NCI-H187 treated with DMSO at 0.1 percent for 48 hours (cell line): Measurements from ENCODE around the gene MEF2A.

ENCODE experiments used
- DNase-seq: peaks from one replicate; lab custom pipeline; 2025; lab: John Stamatoyannopoulos, UW

The MEF2A gene

GRCh38 chr15:99706557-99707303, 140.9 kb downstream of the MEF2A start:
- DNase-seq: no peak

DNA sequence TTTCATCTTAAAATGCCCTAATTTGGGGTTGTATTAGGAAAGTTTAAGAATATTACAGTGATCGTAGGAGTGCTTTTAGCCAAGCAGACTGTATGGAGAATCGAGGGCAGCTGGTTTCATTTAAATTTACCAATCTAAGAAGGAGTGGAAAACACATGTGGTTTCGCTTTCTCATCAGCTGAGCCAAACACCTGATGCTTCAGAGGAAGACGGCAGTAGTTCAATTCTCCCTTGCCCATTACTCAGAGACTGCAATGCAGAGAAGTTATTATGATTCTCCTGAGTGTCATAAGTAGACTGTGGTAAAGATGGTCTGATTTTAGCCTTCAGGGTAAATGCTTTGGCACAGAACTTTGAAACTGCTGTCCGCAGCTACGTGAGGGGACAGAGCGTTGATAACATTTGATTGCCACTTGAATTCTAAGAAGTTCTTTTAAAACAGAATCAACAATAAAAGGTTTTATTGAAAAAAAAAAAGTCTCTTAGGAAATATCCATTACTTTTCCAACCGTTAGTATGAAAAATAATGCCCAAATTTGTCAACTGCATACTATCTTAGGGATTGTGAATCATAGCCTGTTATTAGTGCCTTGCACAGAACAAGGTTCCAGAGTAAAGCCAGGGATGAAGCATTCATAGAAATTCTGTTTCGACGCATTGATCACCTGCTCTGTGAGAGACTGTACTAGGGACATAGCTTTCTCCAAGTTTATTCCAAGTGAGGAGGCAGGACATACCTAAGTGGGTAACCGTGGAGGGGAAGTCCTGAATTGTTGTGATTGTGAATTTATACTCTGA, 141.9 kb downstream of the MEF2A start:
- DNase-seq: no peak

DNA sequence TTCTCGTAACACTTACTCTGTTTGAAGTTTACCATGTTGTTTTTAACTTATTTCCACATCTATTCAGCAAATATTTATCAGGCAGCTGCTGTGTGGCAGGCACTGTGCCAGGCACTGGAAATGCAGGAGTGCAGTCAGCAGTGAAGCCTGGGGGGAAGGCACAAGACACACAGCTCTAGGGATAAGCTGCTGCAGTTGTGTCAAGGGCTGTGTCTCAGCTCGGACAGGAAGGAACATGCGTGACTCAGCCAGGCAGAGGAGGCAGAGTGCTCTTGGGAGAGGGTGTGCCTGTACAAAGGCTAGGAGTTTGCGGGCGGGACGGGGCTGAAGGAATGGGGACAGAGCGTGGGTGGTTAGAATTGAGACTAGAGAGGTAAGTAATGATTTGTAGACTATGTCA, 142.8 kb downstream of the MEF2A start:
- no peak for DNase-seq

- no peak for DNase-seq
These were observed 143.6 kb downstream of the MEF2A start for GRCh38 chr15:99709243-99709986.

GRCh38 chr15:99711625-99712024, 145.8 kb downstream of the MEF2A start:
- no peak for DNase-seq

- DNase-seq: no peak
These were observed 146.6 kb downstream of the MEF2A start for GRCh38 chr15:99712415-99712814.

- DNase-seq: no peak
These were observed 150.8 kb downstream of the MEF2A start for GRCh38 chr15:99716540-99717095.

DNA sequence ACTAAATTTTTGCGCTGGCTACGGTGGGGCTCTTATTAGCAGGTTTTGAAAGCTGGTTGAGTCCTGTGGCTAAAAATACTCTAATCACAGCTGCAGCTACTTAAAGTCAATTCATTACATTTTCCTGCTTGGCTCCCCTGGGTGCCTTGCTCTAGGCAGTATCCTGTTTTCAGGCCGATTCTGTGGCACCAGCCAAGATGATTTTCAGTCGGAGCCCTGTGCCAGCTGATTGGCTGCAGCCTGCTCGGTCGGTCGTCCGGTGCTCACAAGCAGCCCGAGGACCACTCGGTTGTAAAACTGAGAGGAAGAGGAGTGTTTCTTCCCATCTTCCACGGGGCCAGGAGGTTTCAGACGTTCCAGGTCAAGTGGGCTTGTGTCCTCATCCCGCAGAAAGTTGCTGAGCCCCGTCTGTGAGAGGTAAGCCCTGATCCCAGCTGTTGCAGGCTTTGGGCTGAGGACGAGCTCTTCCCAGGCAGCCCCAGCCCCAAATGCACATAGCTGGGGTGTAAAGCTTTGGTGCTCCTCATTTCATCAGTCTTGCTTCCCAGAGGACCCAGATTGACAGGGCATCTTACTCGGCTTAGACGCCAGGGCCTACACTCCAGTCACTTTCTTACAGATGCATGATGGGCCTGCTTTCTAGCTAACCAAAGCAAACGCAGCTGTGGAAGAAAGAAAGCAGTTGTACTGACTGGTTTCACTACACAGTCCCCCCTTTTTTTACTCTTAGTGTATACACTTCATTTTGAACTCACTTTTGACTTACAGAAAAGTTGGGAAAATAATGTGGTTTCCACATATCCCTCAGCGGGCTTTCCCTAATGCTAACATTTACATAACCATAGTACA, 151.6 kb downstream of the MEF2A start:
- no peak for DNase-seq

- DNase-seq: no peak
These were observed 152.6 kb downstream of the MEF2A start for GRCh38 chr15:99718421-99718820.

DNA sequence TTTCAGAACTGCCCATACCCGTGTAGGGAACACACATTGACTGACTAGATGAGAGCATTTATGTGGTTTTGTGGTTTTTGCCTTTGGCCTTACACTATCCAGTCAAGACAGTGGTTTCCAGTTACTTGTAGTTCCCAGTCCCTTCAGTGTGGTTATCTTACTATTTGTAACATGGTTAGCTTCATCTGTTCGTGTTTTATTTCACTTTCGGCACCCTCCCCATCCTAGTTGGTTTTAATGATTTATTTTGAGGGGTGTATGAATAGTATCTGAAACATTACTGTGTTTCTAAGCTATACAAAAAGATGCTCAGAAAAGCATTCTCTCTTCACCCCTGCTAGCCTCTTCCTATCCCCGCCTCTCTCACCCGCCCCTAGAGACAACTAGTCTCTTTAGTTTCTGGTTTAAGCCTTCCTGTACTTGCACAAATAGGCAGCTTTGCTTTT, 153.3 kb downstream of the MEF2A start:
- DNase-seq: peak; percentile 19

DNA sequence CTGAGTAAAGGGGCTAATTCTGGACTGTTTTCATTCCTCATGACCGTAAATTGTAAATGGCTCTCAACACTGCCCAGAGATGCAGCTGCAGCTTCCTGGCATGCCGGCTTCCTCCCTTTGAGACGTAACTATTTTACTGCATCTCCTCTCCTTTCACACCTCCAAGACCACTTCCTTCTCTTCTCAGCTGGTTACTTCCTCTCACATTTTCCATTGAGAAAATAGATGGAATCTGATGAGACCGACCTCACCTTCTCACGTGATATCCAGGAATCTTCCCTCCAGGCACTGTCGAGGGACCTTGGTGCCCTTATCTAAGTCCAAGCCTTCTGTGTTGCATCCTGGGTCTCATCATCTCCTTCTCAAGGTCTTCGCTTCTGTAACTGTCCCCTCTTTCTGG, 154.7 kb downstream of the MEF2A start:
- no peak for DNase-seq

GRCh38 chr15:99721104-99721778, 155.5 kb downstream of the MEF2A start:
- no peak for DNase-seq

- no peak for DNase-seq
These were observed 156.1 kb downstream of the MEF2A start for GRCh38 chr15:99721896-99722295.

GRCh38 chr15:99722406-99722805, 156.6 kb downstream of the MEF2A start:
- no peak for DNase-seq

DNA sequence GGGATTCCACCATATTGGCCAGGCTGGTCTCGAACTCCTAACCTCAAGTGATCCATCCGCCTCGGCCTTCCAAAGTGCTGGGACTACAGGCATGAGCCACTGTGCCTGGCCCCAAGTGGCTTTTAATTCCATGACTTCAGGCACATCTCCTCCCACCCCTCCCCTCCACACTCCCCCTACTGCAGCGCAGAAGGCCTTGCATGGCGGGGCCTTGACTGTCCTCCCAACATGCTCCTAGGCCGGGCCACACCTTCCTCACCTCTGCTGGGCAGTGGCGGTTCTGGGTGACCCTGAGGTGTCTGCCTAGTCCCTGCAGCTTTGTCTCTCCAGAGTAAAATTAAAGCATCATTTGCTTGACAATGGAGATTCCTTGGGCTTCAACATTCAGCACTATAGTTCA, 160.5 kb downstream of the MEF2A start:
- no peak for DNase-seq

- no peak for DNase-seq
These were observed 161.5 kb downstream of the MEF2A start for GRCh38 chr15:99727330-99727729.

DNA sequence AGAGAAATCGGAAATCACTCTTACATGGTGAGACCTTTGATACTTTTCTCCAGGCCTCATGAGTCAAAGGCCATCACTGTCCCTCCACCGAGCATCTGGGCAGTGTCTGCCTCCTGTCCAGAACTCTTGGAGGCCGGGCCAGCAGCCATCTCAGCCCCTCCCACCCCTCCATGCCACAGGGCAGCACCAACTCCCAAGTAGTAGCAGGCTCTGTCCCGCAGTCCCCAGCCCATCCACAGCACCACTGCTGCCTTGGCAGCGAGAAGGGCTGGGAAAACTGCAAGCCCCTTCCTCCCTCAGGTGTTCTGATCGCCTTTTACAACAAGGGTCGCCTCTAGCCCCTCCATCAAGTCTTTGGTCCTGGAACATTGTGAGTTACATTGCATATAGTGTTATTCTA, 161.9 kb downstream of the MEF2A start:
- DNase-seq: no peak

GRCh38 chr15:99728916-99729315, 163.1 kb downstream of the MEF2A start:
- no peak for DNase-seq

- no peak for DNase-seq
These were observed 163.5 kb downstream of the MEF2A start for GRCh38 chr15:99729327-99729726.

DNA sequence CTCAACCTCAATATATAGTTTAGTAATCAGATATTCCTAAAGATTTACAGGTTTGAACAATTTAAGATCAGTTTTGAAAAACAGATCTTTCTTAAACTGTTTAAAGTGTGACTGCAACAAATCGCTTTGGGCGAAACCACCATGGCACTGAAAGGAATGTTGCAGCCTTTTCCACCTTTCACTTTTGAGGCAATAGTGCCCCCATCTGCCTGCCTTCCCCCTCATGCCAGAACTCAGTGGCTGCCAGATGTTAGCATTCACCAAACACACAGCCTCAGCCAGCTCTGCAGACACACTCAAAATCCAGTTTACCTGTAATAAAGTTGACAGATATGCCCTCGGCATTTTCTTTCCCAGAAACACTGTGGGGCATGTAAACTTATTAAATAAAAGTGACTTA, 164.1 kb downstream of the MEF2A start:
- DNase-seq: no peak
